ENCODE results near the gene PBX1.

DNA sequence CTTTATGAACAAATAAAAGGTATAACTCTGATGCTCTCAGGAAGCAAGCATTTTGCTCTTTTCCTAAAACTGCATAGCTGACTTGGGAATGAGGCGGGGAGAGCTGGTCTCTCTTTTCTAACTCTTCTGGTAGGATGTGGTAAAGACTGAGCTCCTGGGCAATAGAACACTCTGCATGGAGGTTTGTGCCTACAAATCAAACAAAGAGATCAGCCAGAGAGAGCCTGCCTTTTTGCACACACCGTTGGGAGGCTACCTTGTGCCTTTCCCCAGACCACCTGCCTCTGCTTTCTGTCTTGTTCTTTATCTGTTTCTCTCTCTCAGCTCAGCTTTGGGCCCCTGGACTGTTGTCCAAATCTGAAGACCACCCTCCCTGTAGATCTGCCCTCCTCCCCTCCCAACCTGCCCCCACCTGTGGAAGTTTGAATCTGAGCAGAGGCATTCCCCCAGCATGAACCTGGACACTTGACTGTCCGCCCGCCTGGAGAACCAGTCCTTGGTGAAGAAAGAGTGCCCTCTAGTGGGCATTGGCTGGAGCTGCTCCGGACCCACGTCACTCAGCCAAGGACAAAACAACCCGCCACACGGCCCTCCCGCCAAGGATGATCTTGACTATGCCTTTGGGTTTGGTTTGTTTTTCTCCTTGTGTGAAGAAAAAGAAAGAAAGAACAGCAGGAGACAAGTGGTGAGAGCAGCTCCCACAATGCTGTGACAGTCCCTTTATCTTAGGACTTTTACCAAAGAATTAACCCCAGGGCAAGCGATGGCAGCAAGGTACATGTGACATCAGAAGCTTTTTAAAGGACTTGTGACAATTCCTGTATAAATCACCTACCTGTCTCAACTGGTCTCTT is 228.2 kb downstream of the PBX1 start:
- TF ChIP-seq, protein P1, sequence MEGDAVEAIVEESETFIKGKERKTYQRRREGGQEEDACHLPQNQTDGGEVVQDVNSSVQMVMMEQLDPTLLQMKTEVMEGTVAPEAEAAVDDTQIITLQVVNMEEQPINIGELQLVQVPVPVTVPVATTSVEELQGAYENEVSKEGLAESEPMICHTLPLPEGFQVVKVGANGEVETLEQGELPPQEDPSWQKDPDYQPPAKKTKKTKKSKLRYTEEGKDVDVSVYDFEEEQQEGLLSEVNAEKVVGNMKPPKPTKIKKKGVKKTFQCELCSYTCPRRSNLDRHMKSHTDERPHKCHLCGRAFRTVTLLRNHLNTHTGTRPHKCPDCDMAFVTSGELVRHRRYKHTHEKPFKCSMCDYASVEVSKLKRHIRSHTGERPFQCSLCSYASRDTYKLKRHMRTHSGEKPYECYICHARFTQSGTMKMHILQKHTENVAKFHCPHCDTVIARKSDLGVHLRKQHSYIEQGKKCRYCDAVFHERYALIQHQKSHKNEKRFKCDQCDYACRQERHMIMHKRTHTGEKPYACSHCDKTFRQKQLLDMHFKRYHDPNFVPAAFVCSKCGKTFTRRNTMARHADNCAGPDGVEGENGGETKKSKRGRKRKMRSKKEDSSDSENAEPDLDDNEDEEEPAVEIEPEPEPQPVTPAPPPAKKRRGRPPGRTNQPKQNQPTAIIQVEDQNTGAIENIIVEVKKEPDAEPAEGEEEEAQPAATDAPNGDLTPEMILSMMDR (IDR thresholded peaks at IDR 0.05) = peak; percentile 64 to 96 (median 92)
- no peak for TF ChIP-seq POLR2A (IDR thresholded peaks at IDR 0.05)

All from esophagus squamous epithelium (tissue), 4 donors.